ENCODE measurements around the gene PFKM.

DNA sequence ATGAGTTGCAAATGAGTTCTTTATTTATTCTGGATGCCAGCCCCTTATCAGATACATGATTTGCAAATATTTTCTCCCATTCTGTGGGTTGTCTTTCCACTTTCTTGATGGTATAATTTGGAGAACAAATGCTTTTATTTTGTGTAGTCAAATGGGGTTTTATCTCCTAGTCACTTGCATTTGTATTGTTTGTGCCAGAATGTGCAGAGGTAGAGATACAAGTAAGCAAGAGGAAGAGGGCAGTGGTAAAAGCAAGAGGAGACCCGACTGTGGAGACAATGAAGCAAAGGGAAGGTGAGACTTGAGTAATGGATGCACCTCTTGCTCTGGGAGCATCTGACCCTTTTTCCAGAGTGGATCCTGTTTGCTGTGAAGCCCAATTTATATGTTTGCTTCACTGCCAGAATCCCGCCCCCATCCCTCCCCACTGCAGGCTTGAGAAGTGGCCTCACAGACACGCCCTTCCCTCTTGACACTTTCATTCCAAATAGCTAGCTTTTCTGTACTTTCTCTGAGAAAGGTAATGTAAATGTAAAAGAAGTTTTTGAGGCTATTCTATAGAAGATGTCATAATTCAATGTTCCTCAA, 786 bp upstream of the PFKM start:
- TF ChIP-seq, protein P1, sequence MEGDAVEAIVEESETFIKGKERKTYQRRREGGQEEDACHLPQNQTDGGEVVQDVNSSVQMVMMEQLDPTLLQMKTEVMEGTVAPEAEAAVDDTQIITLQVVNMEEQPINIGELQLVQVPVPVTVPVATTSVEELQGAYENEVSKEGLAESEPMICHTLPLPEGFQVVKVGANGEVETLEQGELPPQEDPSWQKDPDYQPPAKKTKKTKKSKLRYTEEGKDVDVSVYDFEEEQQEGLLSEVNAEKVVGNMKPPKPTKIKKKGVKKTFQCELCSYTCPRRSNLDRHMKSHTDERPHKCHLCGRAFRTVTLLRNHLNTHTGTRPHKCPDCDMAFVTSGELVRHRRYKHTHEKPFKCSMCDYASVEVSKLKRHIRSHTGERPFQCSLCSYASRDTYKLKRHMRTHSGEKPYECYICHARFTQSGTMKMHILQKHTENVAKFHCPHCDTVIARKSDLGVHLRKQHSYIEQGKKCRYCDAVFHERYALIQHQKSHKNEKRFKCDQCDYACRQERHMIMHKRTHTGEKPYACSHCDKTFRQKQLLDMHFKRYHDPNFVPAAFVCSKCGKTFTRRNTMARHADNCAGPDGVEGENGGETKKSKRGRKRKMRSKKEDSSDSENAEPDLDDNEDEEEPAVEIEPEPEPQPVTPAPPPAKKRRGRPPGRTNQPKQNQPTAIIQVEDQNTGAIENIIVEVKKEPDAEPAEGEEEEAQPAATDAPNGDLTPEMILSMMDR (conservative IDR thresholded peaks at IDR 0.05 in 1 of 2, IDR thresholded peaks at IDR 0.05 in 1 of 2; ENCODE audit: extremely low read depth in 1 of 2, insufficient read depth in 1 of 2, low read depth in 1 of 2, low read length in 2 of 2) = no peak
- no peak for TF ChIP-seq EZH2 (IDR thresholded peaks at IDR 0.05; ENCODE audit: borderline replicate concordance, low read length)
